ENCODE results near the gene INHA.

The INHA gene

GRCh38 chr2:219571311-219572236 is 536 bp upstream of the INHA start, which contains the start of gene OBSL1:
OBSL1 (minus strand) TSS chr2:219571539; CDS start chr2:219571232, 307 bp downstream.
- DNase-seq = peak; percentile 33
- peak within 1 kb of the TSS; percentile 66 for H3K4me3 ChIP-seq (ENCODE audit: low read depth, low read length)
- H3K27me3 ChIP-seq (replicated peaks) = no peaks in the 10 kb centered on the region
- H3K27ac ChIP-seq = no peak within 1 kb of the TSS
- TF ChIP-seq CTCF (IDR thresholded peaks at IDR 0.05; ENCODE audit: low read depth, low read length, missing control alignments) = no peak
- H3K36me3 ChIP-seq (replicated peaks) = no peaks in the 10 kb centered on the region
- in situ Hi-C loops (cut with HindIII; ENCODE audit: low pct_ligation_motif_present, low sequenced_read_pairs) = no loop called here

DNA sequence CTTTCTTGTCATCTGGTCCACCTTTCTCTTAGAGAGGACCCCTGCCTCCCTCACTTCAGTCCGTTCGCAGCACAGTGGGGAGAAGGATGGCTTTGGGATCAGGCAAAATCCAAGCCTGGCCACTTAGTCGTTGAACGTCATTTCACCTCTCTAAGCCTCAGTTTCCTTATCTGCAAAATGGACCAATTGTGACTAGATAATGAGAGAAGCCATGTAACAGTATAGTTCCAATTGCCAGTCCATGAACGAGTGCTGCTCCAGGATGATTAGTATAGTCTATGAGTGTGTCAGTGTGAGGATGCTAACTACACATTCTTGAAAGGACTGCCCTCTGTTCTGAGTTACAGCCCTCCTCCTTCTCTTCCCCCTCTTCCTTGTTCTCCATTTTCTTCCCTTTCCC is 1.1 kb downstream of the INHA start:
- Histone ChIP-seq H3K27me3 (replicated peaks) (no peaks in the 10 kb centered on the region), H3K27ac (no peak overlapping the region), H3K4me3 (ENCODE audit: low read depth, low read length) (no peak overlapping the region), H3K36me3 (replicated peaks) (no peaks in the 10 kb centered on the region)
- no peak for DNase-seq
- in situ Hi-C loops (cut with HindIII; ENCODE audit: low pct_ligation_motif_present, low sequenced_read_pairs) = no loop called here
- no peak for TF ChIP-seq CTCF (IDR thresholded peaks at IDR 0.05; ENCODE audit: low read depth, low read length, missing control alignments)

- no peak overlapping the region for H3K4me3 ChIP-seq (ENCODE audit: low read depth, low read length)
- TF ChIP-seq CTCF (IDR thresholded peaks at IDR 0.05; ENCODE audit: low read depth, low read length, missing control alignments) = no peak
- H3K27ac ChIP-seq = no peak overlapping the region
- H3K36me3 ChIP-seq (replicated peaks) = no peaks in the 10 kb centered on the region
- no peaks in the 10 kb centered on the region for H3K27me3 ChIP-seq (replicated peaks)
- in situ Hi-C loops (cut with HindIII; ENCODE audit: low pct_ligation_motif_present, low sequenced_read_pairs) = no loop called here
- DNase-seq = no peak
Observed at GRCh38 chr2:219574484-219575311, 2.6 kb downstream of the INHA start.

GRCh38 chr2:219575566-219576504 is 3.7 kb downstream of the INHA start:
- no peak for DNase-seq
- Histone ChIP-seq H3K27me3 (replicated peaks) (no peaks in the 10 kb centered on the region), H3K36me3 (replicated peaks) (no peaks in the 10 kb centered on the region), H3K4me3 (ENCODE audit: low read depth, low read length) (no peak overlapping the region), H3K27ac (no peak overlapping the region)
- TF ChIP-seq CTCF (IDR thresholded peaks at IDR 0.05; ENCODE audit: low read depth, low read length, missing control alignments) = no peak
- in situ Hi-C loops (cut with HindIII; ENCODE audit: low pct_ligation_motif_present, low sequenced_read_pairs) = no loop called here
